H1 (cell line): ENCODE results near the gene SCG2. TPM values are rescaled to one million over a fixed set of nuclear protein-coding genes. Genes with fewer than 3 reads are reported as not detected.

Experiments
- BCL11A ChIP-seq, 2 experiments: IDR thresholded peaks; one replicate each; pipeline ENCODE4 v1.6.1; 2011; ENCODE audit warnings: low read depth in 2 of 2, low read length in 2 of 2, mild to moderate bottlenecking in 2 of 2
- CHD7 ChIP-seq: fragments of 300-600 bp; sonication (generic); IDR thresholded peaks from 2 replicates; pipeline ENCODE4 v1.7.1; 2012; ENCODE audit warnings: low read length, moderate library complexity, mild to moderate bottlenecking, inconsistent platforms; ENCODE audit not compliant: insufficient replicate concordance
- CREB1 ChIP-seq: IDR thresholded peaks from 2 replicates; pipeline ENCODE4 v1.6.1; 2012; ENCODE audit warnings: inconsistent platforms
- EGR1 ChIP-seq: IDR thresholded peaks from 2 replicates; pipeline ENCODE4 v1.6.1; 2011; ENCODE audit warnings: low read depth, low read length, borderline replicate concordance
- GTF2F1 ChIP-seq: IDR thresholded peaks from 2 replicates; pipeline ENCODE4 v1.6.1; 2012; ENCODE audit warnings: low read depth, low read length, improper control_type of control experiment, borderline replicate concordance
- HDAC6 ChIP-seq: IDR thresholded peaks from one replicate; pipeline ENCODE4 v1.7.1; 2012; ENCODE audit warnings: low read depth, mild to moderate bottlenecking, inconsistent platforms, low read length, moderate library complexity
- MAX ChIP-seq: IDR thresholded peaks from 2 replicates; pipeline ENCODE4 v1.6.1; 2012; ENCODE audit warnings: inconsistent platforms
- RAD21 ChIP-seq, 2 experiments: IDR thresholded peaks in 1 of 2; conservative IDR thresholded peaks in 1 of 2; 2 replicates each; pipeline ENCODE4 v1.6.1; 2011; ENCODE audit warnings: low read depth in 2 of 2, low read length in 2 of 2, improper control_type of control experiment in 1 of 2, inconsistent platforms in 1 of 2, mild to moderate bottlenecking in 1 of 2, moderate library complexity in 1 of 2
- RBBP5 ChIP-seq: IDR thresholded peaks from 2 replicates; pipeline ENCODE4 v1.7.1; 2012; ENCODE audit warnings: low read depth, mild to moderate bottlenecking, inconsistent platforms, low read length, moderate library complexity, borderline replicate concordance
- SIX5 ChIP-seq: IDR thresholded peaks from 2 replicates; pipeline ENCODE4 v1.6.1; 2011; ENCODE audit warnings: mild to moderate bottlenecking, low read depth, low read length
- SP4 ChIP-seq: IDR thresholded peaks from 2 replicates; pipeline ENCODE4 v1.6.1; 2012; ENCODE audit warnings: low read length, inconsistent platforms
- TBP ChIP-seq: IDR thresholded peaks from 2 replicates; pipeline ENCODE4 v1.6.1; 2011; ENCODE audit warnings: low read depth, low read length, improper control_type of control experiment
- ZNF274 ChIP-seq: IDR thresholded peaks from 2 replicates; pipeline ENCODE4 v1.7.0; 2012; ENCODE audit warnings: low read length, borderline replicate concordance; ENCODE audit errors: extremely low read depth
- polyA plus RNA-seq, 7 experiments: library from polyadenylated mRNA; depleted of rRNA in 3 of 7; stranded (reverse) in 5 of 7; unstranded in 2 of 7; fragments of >200 nt in 5 of 7; fragments of 200-250 nt in 2 of 7; gene quantifications; 1 replicate in 5 of 7; 2 replicates in 1 of 7; 4 replicates in 1 of 7; pipeline versions ENCODE4 v1.2.1 to v1.2.3, GENCODE V29; 2011 to 2013; ENCODE audit warnings: missing spikeins in 2 of 7, mixed read lengths in 2 of 7
- total RNA-seq: library from RNA; stranded (reverse); fragmentation: NEBNext Ultra II Directional; extraction: Animal tissue kit (Norgen Biotek cat#: 25700); gene quantifications from 2 replicates; pipeline ENCODE4 v1.2.1, GENCODE V29; 2021

SCG2 gene
- total and polyA plus RNA-seq, 2 of the 8 experiments (the other 6 are each of a cell fraction or from before 2014, with no cell fraction given) = 0.54 to 1.0 TPM

- TF ChIP-seq CHD7 = no peak
- TF ChIP-seq SP4 = no peak
- no peak for TF ChIP-seq HDAC6
- TF ChIP-seq ZNF274 = no peak
- TF ChIP-seq MAX = no peak
- TF ChIP-seq TBP = no peak
- no peak for TF ChIP-seq GTF2F1
- no peak for TF ChIP-seq EGR1
- TF ChIP-seq BCL11A (IDR thresholded peaks at IDR 0.05; ENCODE audit: low read depth in 2 of 2, low read length in 2 of 2) = no peak
- no peak for TF ChIP-seq RBBP5
- no peak for TF ChIP-seq SIX5
- no peak for TF ChIP-seq RAD21 (IDR thresholded peaks at IDR 0.05 in 1 of 2, conservative IDR thresholded peaks at IDR 0.05 in 1 of 2; ENCODE audit: low read depth in 2 of 2, low read length in 2 of 2)
- no peak for TF ChIP-seq CREB1
Measured at GRCh38 chr2:223566396-223566795, 35.8 kb downstream of the SCG2 start (continued).
